BJ (cell line): ENCODE measurements around the gene KLF7. TPM values are rescaled to one million over a fixed set of nuclear protein-coding genes. Genes with fewer than 3 reads are reported as not detected.

ENCODE experiments used
- CTCF ChIA-PET: fragments of 350-600 bp; formaldehyde crosslinking; extraction: SDS; loops from one replicate; lab custom pipeline; 2021; ENCODE audit warnings: antibody characterized with exemption, inconsistent platforms; lab: Yijun Ruan, JAX
- POLR2A ChIA-PET: fragments of 300-600 bp; sonication (Branson Sonifier 250); formaldehyde crosslinking; extraction: SDS; loops from one replicate; lab custom pipeline; 2021; ENCODE audit warnings: antibody characterized with exemption; lab: Charles Lee
- DNase-seq: peaks from one replicate; pipeline ENCODE4 v3.0.0-alpha.2; 2011; ENCODE audit warnings: low read depth
- H3K27me3 ChIP-seq: 2 replicates; pipeline ENCODE4 v1.6.0; 2011; ENCODE audit warnings: low read length; ENCODE audit not compliant: control insufficient read depth, insufficient read depth
- H3K36me3 ChIP-seq: 2 replicates; pipeline ENCODE4 v1.5.1; 2011; ENCODE audit warnings: low read length; ENCODE audit not compliant: control insufficient read depth, insufficient read depth
- H3K4me3 ChIP-seq: 2 replicates; pipeline ENCODE4 v1.5.1; 2011; ENCODE audit warnings: low read depth, mild to moderate bottlenecking, control low read depth, low read length
- CTCF ChIP-seq: IDR thresholded peaks from 2 replicates; pipeline ENCODE4 v1.5.1; 2011; ENCODE audit warnings: low read depth, mild to moderate bottlenecking, control low read depth, inconsistent platforms, low read length, moderate library complexity; ENCODE audit not compliant: insufficient read depth
- polyA plus RNA-seq: library from polyadenylated mRNA; depleted of rRNA; stranded (reverse); fragments of >200 nt; gene quantifications from 2 replicates; pipeline ENCODE4 v1.2.3, GENCODE V29; 2011

The KLF7 gene
- polyA plus RNA-seq, 1 experiment, result 41.9 TPM

- DNase-seq, result no peak
- Histone ChIP-seq H3K27me3 (no peaks in the 10 kb centered on the region), H3K4me3 (no peak overlapping the region), H3K36me3 (peaks cover 2% of the 10 kb centered on the region; the same call in 1 of the 2 replicates)
- POLR2A ChIA-PET, result interaction anchor here (0.6 kb wide), 1 partner anchor 35 kb away, joined by 3 read pairs; no protein-coding TSS in a partner anchor
- no peak for TF ChIP-seq CTCF
- CTCF ChIA-PET, result no interaction called here
Observed at GRCh38 chr2:207113414-207113813, 52.3 kb downstream of the KLF7 start.

GRCh38 chr2:207112785-207113184 is 53.0 kb downstream of the KLF7 start:
- no peak overlapping the region for H3K4me3 ChIP-seq
- POLR2A ChIA-PET, result no interaction called here
- CTCF ChIA-PET, result no interaction called here
- no peak for DNase-seq
- no peak for TF ChIP-seq CTCF
- peaks cover 2% of the 10 kb centered on the region; the same call in 1 of the 2 replicates for H3K36me3 ChIP-seq
- H3K27me3 ChIP-seq, result no peaks in the 10 kb centered on the region

GRCh38 chr2:207112383-207112782 is 53.4 kb downstream of the KLF7 start:
- Histone ChIP-seq H3K36me3 (peaks cover 6% of the 10 kb centered on the region), H3K27me3 (no peaks in the 10 kb centered on the region), H3K4me3 (no peak overlapping the region)
- ChIA-PET CTCF (no interaction called here), POLR2A (no interaction called here)
- no peak for DNase-seq
- TF ChIP-seq CTCF, result no peak

- ChIA-PET CTCF (no interaction called here), POLR2A (no interaction called here)
- no peak for TF ChIP-seq CTCF
- DNase-seq, result no peak
- H3K36me3 ChIP-seq, result peaks cover 11% of the 10 kb centered on the region
- H3K4me3 ChIP-seq, result no peak overlapping the region
- H3K27me3 ChIP-seq, result no peaks in the 10 kb centered on the region
Observed at GRCh38 chr2:207111757-207112156, 54.0 kb downstream of the KLF7 start.

- Histone ChIP-seq H3K4me3 (no peak overlapping the region), H3K27me3 (no peaks in the 10 kb centered on the region), H3K36me3 (peaks cover 12% of the 10 kb centered on the region)
- ChIA-PET POLR2A (no interaction called here), CTCF (no interaction called here)
- DNase-seq, result no peak
- TF ChIP-seq CTCF, result no peak
Observed at GRCh38 chr2:207110715-207111114, 55.0 kb downstream of the KLF7 start.
